WTC11 (cell line): Measurements from ENCODE around the gene CILP2. TPM values are rescaled to one million over a fixed set of nuclear protein-coding genes. Genes with fewer than 3 reads are reported as not detected.

ENCODE experiments used
- ATAC-seq: fragments of 200-7000 bp; cut with Tn5 transposase; 2 replicates; pipeline ENCODE4 v1.10.0; 2021; ENCODE audit warnings: mild to moderate bottlenecking, moderate library complexity
- CTCF ChIA-PET: fragments of 300-600 bp; sonication (Branson Sonifier 250); formaldehyde crosslinking; loops from one replicate; lab custom pipeline; 2021; ENCODE audit warnings: antibody characterized with exemption; lab: Charles Lee
- POLR2A ChIA-PET: fragments of 350-600 bp; sonication (Branson Sonifier 250); formaldehyde crosslinking; loops from one replicate; lab custom pipeline; 2021; ENCODE audit warnings: antibody characterized with exemption; lab: Charles Lee
- DNase-seq: peaks from one replicate; pipeline ENCODE4 v3.0.0; 2021; ENCODE audit warnings: low spot score
- H3K27ac Mint-ChIP-seq: 2 replicates; pipeline ENCODE4 v1.8.0; 2021; ENCODE audit warnings: mixed read lengths
- H3K27me3 Mint-ChIP-seq: 2 replicates; pipeline ENCODE4 v1.8.0; 2021; ENCODE audit warnings: low read depth, mild to moderate bottlenecking, moderate library complexity, mixed read lengths
- H3K36me3 Mint-ChIP-seq: 2 replicates; pipeline ENCODE4 v1.8.0; 2021; ENCODE audit warnings: mixed read lengths
- H3K4me1 Mint-ChIP-seq: 2 replicates; pipeline ENCODE4 v1.8.0; 2022; ENCODE audit warnings: mixed read lengths
- H3K4me3 Mint-ChIP-seq: 2 replicates; pipeline ENCODE4 v1.8.0; 2021; ENCODE audit warnings: mild to moderate bottlenecking, moderate library complexity, mixed read lengths
- H3K9me3 Mint-ChIP-seq: 2 replicates; pipeline ENCODE4 v1.8.0; 2021; ENCODE audit warnings: mixed read lengths
- AFF4 ChIP-seq: sonication (generic); formaldehyde crosslinking; IDR thresholded peaks from 2 replicates; pipeline ENCODE4 v1.8.1; 2023; ENCODE audit warnings: mild to moderate bottlenecking, missing genetic modification reagents, borderline replicate concordance
- CREM ChIP-seq: sonication (generic); formaldehyde crosslinking; IDR thresholded peaks from 2 replicates; pipeline ENCODE4 v1.8.1; 2022; ENCODE audit warnings: mild to moderate bottlenecking, missing genetic modification reagents, moderate library complexity
- CTCF ChIP-seq: fragments of 200-600 bp; IDR thresholded peaks from 2 replicates; pipeline ENCODE4 v1.8.0; 2022; ENCODE audit warnings: antibody characterized with exemption
- ETV6 ChIP-seq: sonication (generic); formaldehyde crosslinking; IDR thresholded peaks from 2 replicates; pipeline ENCODE4 v1.8.1; 2022; ENCODE audit warnings: mild to moderate bottlenecking, missing genetic modification reagents
- GTF2I ChIP-seq: fragments of 250-450 bp; sonication (Bioruptor Pico); conservative IDR thresholded peaks from 2 replicates; pipeline ENCODE4 v1.4.0; 2021; ENCODE audit warnings: mild to moderate bottlenecking
- HMGXB4 ChIP-seq: sonication (generic); formaldehyde crosslinking; IDR thresholded peaks from 2 replicates; pipeline ENCODE4 v1.8.1; 2023; ENCODE audit warnings: mild to moderate bottlenecking, moderate library complexity, missing genetic modification reagents
- MLX ChIP-seq: sonication (generic); formaldehyde crosslinking; IDR thresholded peaks from 2 replicates; pipeline ENCODE4 v1.8.1; 2023; ENCODE audit warnings: mild to moderate bottlenecking, missing genetic modification reagents, moderate library complexity
- NFATC4 ChIP-seq: fragments of 250-450 bp; sonication (Bioruptor Pico); IDR thresholded peaks from 2 replicates; pipeline ENCODE4 v1.9.0; 2021; ENCODE audit warnings: mild to moderate bottlenecking
- NR3C1 ChIP-seq: sonication (generic); formaldehyde crosslinking; conservative IDR thresholded peaks from 2 replicates; pipeline ENCODE4 v1.8.1; 2023; ENCODE audit warnings: low read depth, mild to moderate bottlenecking, missing genetic modification reagents
- SMAD3 ChIP-seq: sonication (generic); formaldehyde crosslinking; IDR thresholded peaks from 2 replicates; pipeline ENCODE4 v1.8.0; 2022; ENCODE audit warnings: missing genetic modification reagents, mild to moderate bottlenecking, borderline replicate concordance
- SP1 ChIP-seq: sonication (generic); formaldehyde crosslinking; conservative IDR thresholded peaks from 2 replicates; pipeline ENCODE4 v1.8.1; 2022; ENCODE audit warnings: missing genetic modification reagents
- USF1 ChIP-seq: sonication (generic); formaldehyde crosslinking; IDR thresholded peaks from 2 replicates; pipeline ENCODE4 v1.8.0; 2022; ENCODE audit warnings: mild to moderate bottlenecking, missing genetic modification reagents
- USF2 ChIP-seq: sonication (generic); formaldehyde crosslinking; IDR thresholded peaks from 2 replicates; pipeline ENCODE4 v1.8.1; 2023; ENCODE audit warnings: mild to moderate bottlenecking, missing genetic modification reagents, moderate library complexity
- ZNF219 ChIP-seq: sonication (generic); formaldehyde crosslinking; IDR thresholded peaks from 2 replicates; pipeline ENCODE4 v1.8.0; 2023; ENCODE audit warnings: missing genetic modification reagents, mild to moderate bottlenecking, borderline replicate concordance
- ZNF263 ChIP-seq: sonication (generic); formaldehyde crosslinking; IDR thresholded peaks from 2 replicates; pipeline ENCODE4 v1.8.1; 2022; ENCODE audit warnings: low read depth, mild to moderate bottlenecking, moderate library complexity, missing genetic modification reagents
- ZNF416 ChIP-seq: fragments of 250-450 bp; sonication (Bioruptor Pico); IDR thresholded peaks from 2 replicates; pipeline ENCODE4 v1.9.0; 2021; ENCODE audit warnings: mild to moderate bottlenecking, inconsistent platforms
- ZNF425 ChIP-seq: fragments of 250-450 bp; sonication (Bioruptor Pico); conservative IDR thresholded peaks from 2 replicates; pipeline ENCODE4 v1.9.0; 2021; ENCODE audit warnings: mild to moderate bottlenecking
- total RNA-seq: library from RNA; stranded (reverse); gene quantifications from 3 replicates; pipeline ENCODE4 v1.2.3, GENCODE V29; 2021

CILP2 gene
- total RNA-seq, 1 experiment from 2014 or later, result 7.9 TPM

GRCh38 chr19:19531951-19532805, 5.9 kb upstream of the CILP2 start (continued):
- TF ChIP-seq ETV6 (CRISPR knock-in tag) (peak; percentile 69), SMAD3 (CRISPR knock-in tag) (no peak), CTCF (peak; percentile 92), ZNF425 (CRISPR knock-in tag) (no peak), MLX (CRISPR knock-in tag) (no peak), CREM (no peak), SP1 (peak; percentile 55; the same call in 1 of the 2 replicates), GTF2I (CRISPR knock-in tag) (no peak), ZNF416 (CRISPR knock-in tag) (no peak), NFATC4 (CRISPR knock-in tag) (no peak), AFF4 (CRISPR knock-in tag) (no peak), NR3C1 (CRISPR knock-in tag) (no peak), USF2 (no peak)

GRCh38 chr19:19532806-19533701, 5.0 kb upstream of the CILP2 start:
- peaks cover 21% of the 10 kb centered on the region for H3K4me1 Mint-ChIP-seq
- no peak for DNase-seq
- CTCF ChIA-PET, result interaction anchor here (0.6 to 14.4 kb wide), 42 partner anchors 8 to 406 kb away, joined by 3 to 408 read pairs (median 5); partner anchors contain the start of genes ATP13A1, GATAD2A, GMIP and LPAR2
- H3K36me3 Mint-ChIP-seq, result peaks cover 3% of the 10 kb centered on the region; the same call in 1 of the 2 replicates
- no peak for ATAC-seq
- H3K27me3 Mint-ChIP-seq, result peaks cover 14% of the 10 kb centered on the region
- POLR2A ChIA-PET, result interaction anchor here (0.7 to 1.5 kb wide), 4 partner anchors 8 to 112 kb away, joined by 3 to 10 read pairs (median 4); partner anchors contain the start of gene NDUFA13
- H3K9me3 Mint-ChIP-seq, result no peaks in the 10 kb centered on the region
- no peak overlapping the region for H3K4me3 Mint-ChIP-seq
- H3K27ac Mint-ChIP-seq, result no peak overlapping the region
- 0 out of 2 replicates have a peak, but pooled peaks have one; percentile 38 for TF ChIP-seq HMGXB4 (CRISPR knock-in tag)
- TF ChIP-seq USF1 (CRISPR knock-in tag), result 0 out of 2 replicates have a peak, but pooled peaks have one; percentile 8
- TF ChIP-seq ZNF263 (CRISPR knock-in tag), result peak; percentile 73
- no peak for TF ChIP-seq ZNF219 (CRISPR knock-in tag)
- TF ChIP-seq, all 79 proteins: peak for 3
